HepG2 (cell line): Measurements from ENCODE around the gene LHX5.

Source experiments
- GABPA ChIP-seq, 2 experiments: IDR thresholded peaks; 2 replicates each; pipeline ENCODE4 v1.6.1; 2011 to 2016; ENCODE audit warnings: low read depth in 2 of 2, low read length in 1 of 2, missing biosample characterization in 1 of 2, missing genetic modification characterization in 1 of 2
- HDAC6 ChIP-seq: fragments of 200-600 bp; sonication (generic); IDR thresholded peaks from 2 replicates; pipeline ENCODE4 v1.7.0; 2017; ENCODE audit warnings: mild to moderate bottlenecking, antibody characterized with exemption, low read length, low read depth
- MLX ChIP-seq: IDR thresholded peaks from 2 replicates; pipeline ENCODE4 v1.6.1; 2016
- POLR2A ChIP-seq, 2 experiments: IDR thresholded peaks; 2 replicates each; pipeline ENCODE4 v1.6.1; 2011; ENCODE audit warnings: low read depth in 2 of 2, low read length in 2 of 2, mild to moderate bottlenecking in 1 of 2, moderate library complexity in 1 of 2; ENCODE audit not compliant: insufficient read depth in 1 of 2
- ZNF124 ChIP-seq: sonication (generic); formaldehyde crosslinking; IDR thresholded peaks from 2 replicates; pipeline ENCODE4 v1.4.0; 2020; ENCODE audit warnings: missing genetic modification reagents

- no peak for TF ChIP-seq HDAC6
- no peak for TF ChIP-seq GABPA (IDR thresholded peaks at IDR 0.05; ENCODE audit: low read depth, low read length)
- no peak for TF ChIP-seq GABPA (CRISPR knock-in tag; IDR thresholded peaks at IDR 0.05; ENCODE audit: low read depth)
- TF ChIP-seq ZNF124, result no peak
- no peak for TF ChIP-seq POLR2A (IDR thresholded peaks at IDR 0.05; ENCODE audit: insufficient read depth in 1 of 2, low read depth in 2 of 2, low read length in 2 of 2)
- TF ChIP-seq MLX (CRISPR knock-in tag), result no peak
These were observed 9.4 kb downstream of the LHX5 start for GRCh38 chr12:113462117-113462774.
